ENCODE data around the gene DHRS9. TPM values are rescaled to one million over a fixed set of nuclear protein-coding genes. Genes with fewer than 3 reads are reported as not detected.
"Not testable (repeated sequence)": the region's sequence is repeated elsewhere in the genome, so short reads cannot be mapped to it uniquely, and the experiment has no call there.

DHRS9 gene
- total and polyA plus RNA-seq, 2 of the 4 experiments (the other 2 are of a cell fraction): not detected

DNA sequence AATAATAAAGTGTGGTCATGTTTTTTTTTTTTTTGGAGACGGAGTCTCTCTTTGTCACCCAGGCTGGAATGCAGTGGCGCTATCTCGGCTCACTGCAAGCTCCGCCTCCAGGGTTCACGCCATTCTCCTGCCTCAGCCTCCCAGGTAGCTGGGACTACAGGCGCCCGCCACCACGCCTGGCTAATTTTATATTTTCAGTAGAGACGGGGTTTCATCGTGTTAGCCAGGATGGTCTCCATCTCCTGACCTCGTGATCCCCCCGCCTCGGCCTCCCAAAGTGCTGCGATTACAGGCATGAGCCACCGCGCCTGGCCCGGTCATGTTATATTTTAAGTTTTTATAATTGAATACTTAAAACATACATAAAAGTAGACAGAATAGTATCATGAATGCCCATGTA lies 5.2 kb upstream of the DHRS9 start:
- H3K36me3 ChIP-seq (ENCODE audit: control insufficient read depth, insufficient read depth, low read length); H2BK120ac ChIP-seq (ENCODE audit: low read depth, low read length); H3K9me3 ChIP-seq (ENCODE audit: control insufficient read depth, insufficient read depth, low read length); H2AFZ ChIP-seq (replicated peaks; ENCODE audit: low read length, poor library complexity); H2AK5ac ChIP-seq (ENCODE audit: low read depth, low read length); H4K20me1 ChIP-seq (ENCODE audit: insufficient read depth, low read length); DNase-seq; H3K79me1 ChIP-seq (ENCODE audit: low read depth in 1 of 2, low read length in 2 of 2); H3K27ac ChIP-seq (ENCODE audit: insufficient read depth, low read length); dilution Hi-C loops (cut with HindIII; ENCODE audit: low sequenced_read_pairs, unreplicated experiment); H3K14ac ChIP-seq (replicated peaks; ENCODE audit: low read depth, low read length); CTCF ChIA-PET; H2AK9ac ChIP-seq (replicated peaks; ENCODE audit: low read depth, low read length, poor library complexity); H3K4me3 ChIP-seq (ENCODE audit: insufficient read depth, low read depth, low read length); H2BK15ac ChIP-seq (ENCODE audit: low read depth, low read length); H2BK20ac ChIP-seq (ENCODE audit: low read depth, low read length); H4K91ac ChIP-seq (ENCODE audit: insufficient read depth, low read depth, low read length); H3K23ac ChIP-seq (ENCODE audit: low read depth, low read length); H3K27me3 ChIP-seq (ENCODE audit: control insufficient read depth, insufficient read depth, low read length); intact Hi-C loops (cut with micrococcal nuclease); H3K9me1 ChIP-seq (ENCODE audit: insufficient read depth, low read length); in situ Hi-C loops (cut with MboI; ENCODE audit: low sequenced_read_pairs); H3K18ac ChIP-seq (ENCODE audit: low read depth, low read length); H3K4ac ChIP-seq (ENCODE audit: low read depth, low read length); H3K4me1 ChIP-seq (ENCODE audit: control insufficient read depth, insufficient read depth, low read length); H3K4me2 ChIP-seq (ENCODE audit: low read depth, low read length); H3K56ac ChIP-seq (ENCODE audit: extremely low read depth, insufficient read depth, low read length); H2BK5ac ChIP-seq (ENCODE audit: low read depth, low read length, poor library complexity, severe bottlenecking); H3K9ac ChIP-seq (ENCODE audit: low read depth, low read length); ATAC-seq (ENCODE audit: low read depth); H4K5ac ChIP-seq (ENCODE audit: low read depth, low read length); POLR2A ChIA-PET (ENCODE audit: unreplicated experiment); H4K8ac ChIP-seq (ENCODE audit: low read depth in 2 of 2, low read length in 2 of 2); BruUV-seq (replicated peaks): not testable (repeated sequence)
- no CpG with 5 or more reads among the region's 17 CpGs for WGBS, 2 experiments (ENCODE audit: extremely low coverage in 2 of 2, insufficient read length in 1 of 2)
